GM12878 (cell line): ENCODE results near the gene NIFK. TPM values are rescaled to one million over a fixed set of nuclear protein-coding genes. Genes with fewer than 3 reads are reported as not detected.

Experiments
- ATAC-seq: fragments of 200-7000 bp; cut with Tn5 transposase; 3 replicates; pipeline ENCODE4 v1.9.1; 2020; ENCODE audit warnings: mild to moderate bottlenecking, moderate library complexity
- BruUV-seq: library from RNA; stranded (reverse); fragments of 400-500 nt; replicated peaks from 2 replicates; lab custom pipeline; 2021; lab: Mats Ljungman, UMichigan
- CTCF ChIA-PET: fragments of 300-600 bp; sonication (Branson Sonifier 250); formaldehyde crosslinking; extraction: SDS; loops from one replicate; lab custom pipeline; 2021; ENCODE audit warnings: inconsistent platforms; lab: Yijun Ruan, JAX
- POLR2A ChIA-PET: fragments of 350-600 bp; formaldehyde crosslinking; extraction: SDS; loops from one replicate; lab custom pipeline; 2021; ENCODE audit warnings: inconsistent platforms; lab: Charles Lee
- RAD21 ChIA-PET: fragments of 300-600 bp; sonication (Branson Sonifier 250); formaldehyde crosslinking; loops from one replicate; lab custom pipeline; 2023; ENCODE audit warnings: antibody characterized with exemption; ENCODE audit not compliant: unreplicated experiment; lab: Charles Lee
- SMC1A ChIA-PET: fragments of 300-600 bp; sonication (Branson Sonifier 250); formaldehyde crosslinking; loops from one replicate; lab custom pipeline; 2023; ENCODE audit not compliant: unreplicated experiment, uncharacterized antibody; lab: Charles Lee
- DNase-seq: peaks from one replicate; pipeline ENCODE4 v3.0.0-alpha.2; 2011; ENCODE audit warnings: low read depth, low spot score
- FAIRE-seq: peaks from 3 replicates; lab custom pipeline; 2011; peaks lifted over from hg19 to GRCh38; lab: Jason Lieb, UNC
- H2AFZ ChIP-seq: 2 replicates; pipeline ENCODE4 v1.6.0; 2011; ENCODE audit warnings: low read depth, low read length, control low read depth; ENCODE audit not compliant: control insufficient read depth
- H3K27ac ChIP-seq: 2 replicates; pipeline ENCODE4 v1.5.1; 2011; ENCODE audit warnings: control low read depth; ENCODE audit not compliant: control insufficient read depth, insufficient read depth
- H3K27me3 ChIP-seq, 2 experiments: replicated peaks in 1 of 2; 2 replicates each; pipeline versions ENCODE4 v1.6.0 to v1.6.1; 2011; ENCODE audit warnings: low read length in 1 of 2; ENCODE audit not compliant: control insufficient read depth in 2 of 2, insufficient read depth in 2 of 2
- H3K36me3 ChIP-seq, 2 experiments: 2 replicates each; pipeline ENCODE4 v1.5.1; 2011; ENCODE audit warnings: low read length in 1 of 2; ENCODE audit not compliant: control insufficient read depth in 2 of 2, insufficient read depth in 2 of 2
- H3K4me1 ChIP-seq: 2 replicates; pipeline ENCODE4 v1.6.1; 2011; ENCODE audit warnings: mild to moderate bottlenecking, low read length, moderate library complexity, mixed read lengths; ENCODE audit not compliant: control insufficient read depth, insufficient read depth
- H3K4me2 ChIP-seq: 2 replicates; pipeline ENCODE4 v1.6.0; 2011; ENCODE audit warnings: control low read depth; ENCODE audit not compliant: control insufficient read depth, insufficient read depth
- H3K4me3 ChIP-seq: fragments of 200-600 bp; sonication (generic); 2 replicates; pipeline ENCODE4 v1.5.1; 2016
- H3K79me2 ChIP-seq: 2 replicates; pipeline ENCODE4 v1.6.0; 2011; ENCODE audit warnings: low read length; ENCODE audit not compliant: control insufficient read depth, insufficient read depth
- H3K9ac ChIP-seq: 2 replicates; pipeline ENCODE4 v1.8.0; 2011; ENCODE audit warnings: low read length, control low read depth, mixed read lengths; ENCODE audit not compliant: control insufficient read depth, insufficient read depth
- H3K9me3 ChIP-seq: replicated peaks from 3 replicates; pipeline ENCODE4 v1.5.1; 2011; ENCODE audit warnings: mild to moderate bottlenecking, low read length; ENCODE audit not compliant: control insufficient read depth, insufficient read depth
- H4K20me1 ChIP-seq: 2 replicates; pipeline ENCODE4 v1.6.0; 2011; ENCODE audit not compliant: control insufficient read depth, insufficient read depth
- CBX5 ChIP-seq: sonication (generic); IDR thresholded peaks from 2 replicates; pipeline ENCODE4 v1.6.1; 2016; ENCODE audit warnings: low read depth, moderate library complexity, mild to moderate bottlenecking, inconsistent platforms
- CHD4 ChIP-seq: fragments of 200-600 bp; sonication (generic); IDR thresholded peaks from 2 replicates; pipeline ENCODE4 v1.6.1; 2016; ENCODE audit warnings: mild to moderate bottlenecking
- JUNB ChIP-seq: IDR thresholded peaks from 2 replicates; pipeline ENCODE4 v1.6.1; 2016; ENCODE audit warnings: antibody characterized with exemption, mild to moderate bottlenecking
- KLF5 ChIP-seq: fragments of 450-650 bp; IDR thresholded peaks from 2 replicates; pipeline ENCODE4 v1.6.1; 2014; ENCODE audit warnings: mild to moderate bottlenecking; ENCODE audit not compliant: partially characterized antibody
- MEF2A ChIP-seq: IDR thresholded peaks from 2 replicates; pipeline ENCODE4 v1.6.1; 2011; ENCODE audit warnings: low read depth, mild to moderate bottlenecking, low read length, moderate library complexity; ENCODE audit not compliant: insufficient read depth
- MEF2B ChIP-seq: fragments of 450-650 bp; IDR thresholded peaks from 2 replicates; pipeline ENCODE4 v1.6.1; 2018; ENCODE audit warnings: mild to moderate bottlenecking, moderate library complexity; ENCODE audit not compliant: partially characterized antibody, poor library complexity, severe bottlenecking
- MYB ChIP-seq: fragments of 150-350 bp; IDR thresholded peaks from 2 replicates; pipeline ENCODE4 v1.6.1; 2014; ENCODE audit warnings: mild to moderate bottlenecking, low read depth, low read length, borderline replicate concordance
- NFYA ChIP-seq: IDR thresholded peaks from 2 replicates; pipeline ENCODE4 v1.6.1; 2011; ENCODE audit warnings: low read depth, mild to moderate bottlenecking, low read length, improper control_type of control experiment, borderline replicate concordance
- NRF1 ChIP-seq: conservative IDR thresholded peaks from 2 replicates; pipeline ENCODE4 v1.6.1; 2011; ENCODE audit warnings: mild to moderate bottlenecking, low read depth, low read length, improper control_type of control experiment
- POLR2AphosphoS5 ChIP-seq: IDR thresholded peaks from 2 replicates; pipeline ENCODE4 v1.6.1; 2011; ENCODE audit warnings: mild to moderate bottlenecking, low read length, inconsistent platforms
- RAD21 ChIP-seq: IDR thresholded peaks from 2 replicates; pipeline ENCODE4 v1.6.1; 2011; ENCODE audit warnings: mild to moderate bottlenecking, low read depth, low read length, moderate library complexity; ENCODE audit not compliant: insufficient read depth
- RUNX3 ChIP-seq: IDR thresholded peaks from 2 replicates; pipeline ENCODE4 v1.6.1; 2012; ENCODE audit warnings: low read length, inconsistent platforms
- SMC3 ChIP-seq: IDR thresholded peaks from 2 replicates; pipeline ENCODE4 v1.6.1; 2011; ENCODE audit warnings: low read length, improper control_type of control experiment, borderline replicate concordance
- SREBF1 ChIP-seq: IDR thresholded peaks from 2 replicates; pipeline ENCODE4 v1.6.1; 2012; ENCODE audit warnings: mild to moderate bottlenecking, low read length
- TCF7 ChIP-seq: IDR thresholded peaks from 2 replicates; pipeline ENCODE4 v1.6.1; 2014; ENCODE audit warnings: antibody characterized with exemption, borderline replicate concordance
- WGBS: methylation state at CpG from one replicate; pipeline ENCODE4 v1.1.6; 2016; ENCODE audit warnings: low lambda C conversion rate; ENCODE audit not compliant: insufficient replicate concordance, insufficient coverage; ENCODE audit errors: missing lambda C conversion rate; 5-methylcytosine and 5-hydroxymethylcytosine counted together
- in situ Hi-C: fragments of 300-500 bp; cut with MboI; formaldehyde crosslinking; loops from 9 replicates; pipeline ENCODE4 v1.14.3; 2018; ENCODE audit warnings: mixed read lengths
- intact Hi-C: fragments of 100-400 bp; cut with micrococcal nuclease; formaldehyde crosslinking; loops from one replicate; pipeline ENCODE4 v1.14.2; 2022; ENCODE audit not compliant: unreplicated experiment
- polyA plus RNA-seq, 11 experiments: library from polyadenylated mRNA; depleted of rRNA in 4 of 11; unstranded in 6 of 11; stranded (reverse) in 5 of 11; fragments of >200 nt; fragmentation: Nextera tagmentation in 4 of 11; fragmentation: Illumina TruSeq in 1 of 11; extraction: Ambion mirVana in 4 of 11; extraction: Trizol in 1 of 11; gene quantifications; 1 replicate in 1 of 11; 2 replicates in 10 of 11; pipeline versions ENCODE4 v1.2.1 to v1.2.3, GENCODE V29; 2011 to 2016; ENCODE audit warnings: inconsistent platforms in 2 of 11, missing spikeins in 2 of 11, low read depth in 1 of 11
- total RNA-seq, 4 experiments: library from RNA; depleted of rRNA in 3 of 4; stranded (reverse); fragments of >200 nt in 3 of 4; fragmentation: Illumina TruSeq in 1 of 4; extraction: Trizol in 1 of 4; gene quantifications; 2 replicates each; pipeline versions ENCODE4 v1.2.1 to v1.2.3, GENCODE V29; 2013 to 2021
- TF ChIP-seq, protein P1 (sequence below): fragments of 450-650 bp; IDR thresholded peaks from 2 replicates; pipeline ENCODE4 v1.6.1; 2016; ENCODE audit warnings: mild to moderate bottlenecking, moderate library complexity, borderline replicate concordance

NIFK gene
- total and polyA plus RNA-seq, 10 of the 15 experiments (the other 5 are each of a cell fraction or from before 2014, with no cell fraction given), result 47.2 to 286 (median 157) TPM

DNA sequence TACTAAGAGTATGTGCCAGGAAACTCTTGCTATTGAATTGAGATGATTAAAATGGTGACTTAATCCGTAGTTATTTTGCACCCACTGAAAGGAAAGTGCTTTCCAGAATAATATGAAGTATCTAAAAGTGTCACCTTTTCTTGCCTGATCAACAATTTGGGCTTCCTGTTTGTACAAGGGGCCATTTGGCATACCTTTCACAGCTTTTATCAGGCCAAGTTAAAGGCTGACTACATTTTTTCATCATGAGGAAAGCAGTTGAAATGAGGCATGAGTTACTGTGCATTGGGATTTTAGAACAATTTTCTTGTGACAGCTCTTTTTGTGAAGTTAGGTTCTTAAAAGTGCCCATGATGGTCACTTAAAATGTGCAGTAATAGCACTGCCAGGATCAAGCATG is 29.9 kb upstream of the NIFK start:
- no peaks in the 10 kb centered on the region for H3K9me3 ChIP-seq
- H3K27me3 ChIP-seq, result no peaks in the 10 kb centered on the region
- FAIRE-seq (no peak), DNase-seq (no peak), ATAC-seq (no peak)
- ChIA-PET POLR2A (no interaction called here), SMC1A (no interaction called here), CTCF (no interaction called here), RAD21 (no interaction called here)
- H3K4me3 ChIP-seq, result no peak overlapping the region
- WGBS, result 91% methylated on average over 1 of the region's 1 CpG
- no peak overlapping the region for H3K9ac ChIP-seq
- no peak overlapping the region for H2AFZ ChIP-seq
- intact Hi-C loops (no loop called here), in situ Hi-C loops (no loop called here)
- TF ChIP-seq POLR2AphosphoS5, result peak; percentile 34; the same call in 1 of the 2 replicates
- no peak for TF ChIP-seq TCF7
- no peak overlapping the region for H3K27ac ChIP-seq
- TSS peak; percentile 46 for BruUV-seq
- H3K36me3 ChIP-seq, result peaks cover 7 to 20% of the 10 kb centered on the region in 2 experiments
- H3K79me2 ChIP-seq, result no peaks in the 10 kb centered on the region
- no peaks in the 10 kb centered on the region for H4K20me1 ChIP-seq
- H3K4me1 ChIP-seq, result no peaks in the 10 kb centered on the region
- no peak overlapping the region for H3K4me2 ChIP-seq

- FAIRE-seq (no peak), DNase-seq (no peak), ATAC-seq (no peak)
- no peaks in the 10 kb centered on the region for H3K79me2 ChIP-seq
- H2AFZ ChIP-seq, result no peak overlapping the region
- H3K27ac ChIP-seq, result no peak overlapping the region
- ChIA-PET POLR2A (no interaction called here), SMC1A (interaction anchor here (0.7 kb wide), 1 partner anchor 288 kb away, joined by 3 read pairs; no protein-coding TSS in a partner anchor), RAD21 (no interaction called here), CTCF (no interaction called here)
- H3K9me3 ChIP-seq, result no peaks in the 10 kb centered on the region
- BruUV-seq, result no TSS peak
- no peaks in the 10 kb centered on the region for H3K27me3 ChIP-seq
- in situ Hi-C loops, result no loop called here
- H3K4me2 ChIP-seq, result no peak overlapping the region
- H4K20me1 ChIP-seq, result no peaks in the 10 kb centered on the region
- no peak overlapping the region for H3K9ac ChIP-seq
- intact Hi-C loops, result no loop called here
- 99% methylated on average over 10 of the region's 10 CpGs for WGBS
- H3K36me3 ChIP-seq, result peaks cover 7 to 24% of the 10 kb centered on the region in 2 experiments
- no peak overlapping the region for H3K4me3 ChIP-seq
- no peaks in the 10 kb centered on the region for H3K4me1 ChIP-seq
- TF ChIP-seq NRF1 (no peak), SMC3 (no peak), KLF5 (no peak), MEF2A (no peak), MYB (no peak), RAD21 (no peak), JUNB (no peak), CBX5 (no peak), CHD4 (no peak), SREBF1 (no peak), RUNX3 (no peak), MEF2B (no peak), NFYA (no peak)
- TF ChIP-seq, protein P1, sequence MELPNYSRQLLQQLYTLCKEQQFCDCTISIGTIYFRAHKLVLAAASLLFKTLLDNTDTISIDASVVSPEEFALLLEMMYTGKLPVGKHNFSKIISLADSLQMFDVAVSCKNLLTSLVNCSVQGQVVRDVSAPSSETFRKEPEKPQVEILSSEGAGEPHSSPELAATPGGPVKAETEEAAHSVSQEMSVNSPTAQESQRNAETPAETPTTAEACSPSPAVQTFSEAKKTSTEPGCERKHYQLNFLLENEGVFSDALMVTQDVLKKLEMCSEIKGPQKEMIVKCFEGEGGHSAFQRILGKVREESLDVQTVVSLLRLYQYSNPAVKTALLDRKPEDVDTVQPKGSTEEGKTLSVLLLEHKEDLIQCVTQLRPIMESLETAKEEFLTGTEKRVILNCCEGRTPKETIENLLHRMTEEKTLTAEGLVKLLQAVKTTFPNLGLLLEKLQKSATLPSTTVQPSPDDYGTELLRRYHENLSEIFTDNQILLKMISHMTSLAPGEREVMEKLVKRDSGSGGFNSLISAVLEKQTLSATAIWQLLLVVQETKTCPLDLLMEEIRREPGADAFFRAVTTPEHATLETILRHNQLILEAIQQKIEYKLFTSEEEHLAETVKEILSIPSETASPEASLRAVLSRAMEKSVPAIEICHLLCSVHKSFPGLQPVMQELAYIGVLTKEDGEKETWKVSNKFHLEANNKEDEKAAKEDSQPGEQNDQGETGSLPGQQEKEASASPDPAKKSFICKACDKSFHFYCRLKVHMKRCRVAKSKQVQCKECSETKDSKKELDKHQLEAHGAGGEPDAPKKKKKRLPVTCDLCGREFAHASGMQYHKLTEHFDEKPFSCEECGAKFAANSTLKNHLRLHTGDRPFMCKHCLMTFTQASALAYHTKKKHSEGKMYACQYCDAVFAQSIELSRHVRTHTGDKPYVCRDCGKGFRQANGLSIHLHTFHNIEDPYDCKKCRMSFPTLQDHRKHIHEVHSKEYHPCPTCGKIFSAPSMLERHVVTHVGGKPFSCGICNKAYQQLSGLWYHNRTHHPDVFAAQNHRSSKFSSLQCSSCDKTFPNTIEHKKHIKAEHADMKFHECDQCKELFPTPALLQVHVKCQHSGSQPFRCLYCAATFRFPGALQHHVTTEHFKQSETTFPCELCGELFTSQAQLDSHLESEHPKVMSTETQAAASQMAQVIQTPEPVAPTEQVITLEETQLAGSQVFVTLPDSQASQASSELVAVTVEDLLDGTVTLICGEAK, result no peak
These were observed 28.1 kb upstream of the NIFK start for GRCh38 chr2:121764681-121765228.
